AG04450 (cell line): ENCODE measurements around the gene EPB41L5. TPM values are rescaled to one million over a fixed set of nuclear protein-coding genes. Genes with fewer than 3 reads are reported as not detected.

ENCODE experiments used
- CTCF ChIA-PET: fragments of 300-600, 350-600 bp; formaldehyde crosslinking; extraction: SDS; loops from one replicate; lab custom pipeline; 2022; ENCODE audit warnings: antibody characterized with exemption, inconsistent platforms; lab: Charles Lee
- POLR2A ChIA-PET: fragments of 350-600 bp; formaldehyde crosslinking; extraction: SDS; loops from one replicate; lab custom pipeline; 2021; ENCODE audit warnings: antibody characterized with exemption, inconsistent platforms; lab: Yijun Ruan, JAX
- DNase-seq: peaks from one replicate; pipeline ENCODE4 v3.0.0-alpha.2; 2011; ENCODE audit warnings: low read depth, low spot score
- H3K27ac ChIP-seq: one replicate; pipeline ENCODE4 v1.5.1; 2012; ENCODE audit warnings: low read depth, low read length, control low read depth
- H3K27me3 ChIP-seq: one replicate; pipeline ENCODE4 v1.6.0; 2012; ENCODE audit warnings: low read length; ENCODE audit not compliant: control insufficient read depth, insufficient read depth
- H3K4me3 ChIP-seq: 2 replicates; pipeline ENCODE4 v1.5.1; 2011; ENCODE audit warnings: mild to moderate bottlenecking, low read depth, low read length, control low read depth
- H3K9me3 ChIP-seq: 2 replicates; pipeline ENCODE4 v1.5.1; 2012; ENCODE audit warnings: low read length; ENCODE audit not compliant: control insufficient read depth, insufficient read depth
- polyA plus RNA-seq: library from polyadenylated mRNA; depleted of rRNA; stranded (reverse); fragments of >200 nt; gene quantifications from 2 replicates; pipeline ENCODE4 v1.2.3, GENCODE V29; 2011
- TF ChIP-seq, protein P1 (sequence below): IDR thresholded peaks from 2 replicates; pipeline ENCODE4 v1.5.1; 2011; ENCODE audit warnings: low read depth, low read length, control low read depth, inconsistent platforms

The EPB41L5 gene
- polyA plus RNA-seq, 1 experiment: 17.1 TPM

GRCh38 chr2:120220756-120221155 lies 207.9 kb downstream of the EPB41L5 start:
- POLR2A ChIA-PET: no interaction called here
- no peak overlapping the region for H3K4me3 ChIP-seq
- CTCF ChIA-PET: interaction anchor here (1.4 kb wide), 1 partner anchor 92 kb away, joined by 3 read pairs; no protein-coding TSS in a partner anchor

GRCh38 chr2:120221616-120222015 lies 208.7 kb downstream of the EPB41L5 start:
- peaks cover 8% of the 10 kb centered on the region for H3K9me3 ChIP-seq
- no peak overlapping the region for H3K4me3 ChIP-seq
- POLR2A ChIA-PET: no interaction called here
- CTCF ChIA-PET: interaction anchor here (0.6 to 1.4 kb wide), 2 partner anchors 92 to 102 kb away, joined by 3 read pairs; no protein-coding TSS in a partner anchor
- no peak for DNase-seq
- H3K27me3 ChIP-seq: no peaks in the 10 kb centered on the region
- H3K27ac ChIP-seq: no peak overlapping the region
- TF ChIP-seq, protein P1, sequence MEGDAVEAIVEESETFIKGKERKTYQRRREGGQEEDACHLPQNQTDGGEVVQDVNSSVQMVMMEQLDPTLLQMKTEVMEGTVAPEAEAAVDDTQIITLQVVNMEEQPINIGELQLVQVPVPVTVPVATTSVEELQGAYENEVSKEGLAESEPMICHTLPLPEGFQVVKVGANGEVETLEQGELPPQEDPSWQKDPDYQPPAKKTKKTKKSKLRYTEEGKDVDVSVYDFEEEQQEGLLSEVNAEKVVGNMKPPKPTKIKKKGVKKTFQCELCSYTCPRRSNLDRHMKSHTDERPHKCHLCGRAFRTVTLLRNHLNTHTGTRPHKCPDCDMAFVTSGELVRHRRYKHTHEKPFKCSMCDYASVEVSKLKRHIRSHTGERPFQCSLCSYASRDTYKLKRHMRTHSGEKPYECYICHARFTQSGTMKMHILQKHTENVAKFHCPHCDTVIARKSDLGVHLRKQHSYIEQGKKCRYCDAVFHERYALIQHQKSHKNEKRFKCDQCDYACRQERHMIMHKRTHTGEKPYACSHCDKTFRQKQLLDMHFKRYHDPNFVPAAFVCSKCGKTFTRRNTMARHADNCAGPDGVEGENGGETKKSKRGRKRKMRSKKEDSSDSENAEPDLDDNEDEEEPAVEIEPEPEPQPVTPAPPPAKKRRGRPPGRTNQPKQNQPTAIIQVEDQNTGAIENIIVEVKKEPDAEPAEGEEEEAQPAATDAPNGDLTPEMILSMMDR: no peak

More at GRCh38 chr2:120220756-120221155, 207.9 kb downstream of the EPB41L5 start:
- no peaks in the 10 kb centered on the region for H3K27me3 ChIP-seq
- H3K9me3 ChIP-seq: peaks cover 14% of the 10 kb centered on the region
- TF ChIP-seq, protein P1: no peak
- no peak overlapping the region for H3K27ac ChIP-seq
- no peak for DNase-seq

- no peak for DNase-seq
- Histone ChIP-seq H3K27me3 (no peaks in the 10 kb centered on the region), H3K4me3 (peak overlapping the region; percentile 66), H3K27ac (peak overlapping the region; percentile 31), H3K9me3 (peaks cover 8% of the 10 kb centered on the region)
- ChIA-PET CTCF (interaction anchor here (0.6 to 1.5 kb wide), 6 partner anchors 9 to 520 kb away, joined by 3 to 6 read pairs (median 3); no protein-coding TSS in a partner anchor), POLR2A (interaction anchor here (1.5 kb wide), 1 partner anchor 30 kb away, joined by 11 read pairs; the partner anchor contains the start of gene RALB)
- TF ChIP-seq, protein P1: no peak
Measured at GRCh38 chr2:120222186-120223033, 209.5 kb downstream of the EPB41L5 start.

DNA sequence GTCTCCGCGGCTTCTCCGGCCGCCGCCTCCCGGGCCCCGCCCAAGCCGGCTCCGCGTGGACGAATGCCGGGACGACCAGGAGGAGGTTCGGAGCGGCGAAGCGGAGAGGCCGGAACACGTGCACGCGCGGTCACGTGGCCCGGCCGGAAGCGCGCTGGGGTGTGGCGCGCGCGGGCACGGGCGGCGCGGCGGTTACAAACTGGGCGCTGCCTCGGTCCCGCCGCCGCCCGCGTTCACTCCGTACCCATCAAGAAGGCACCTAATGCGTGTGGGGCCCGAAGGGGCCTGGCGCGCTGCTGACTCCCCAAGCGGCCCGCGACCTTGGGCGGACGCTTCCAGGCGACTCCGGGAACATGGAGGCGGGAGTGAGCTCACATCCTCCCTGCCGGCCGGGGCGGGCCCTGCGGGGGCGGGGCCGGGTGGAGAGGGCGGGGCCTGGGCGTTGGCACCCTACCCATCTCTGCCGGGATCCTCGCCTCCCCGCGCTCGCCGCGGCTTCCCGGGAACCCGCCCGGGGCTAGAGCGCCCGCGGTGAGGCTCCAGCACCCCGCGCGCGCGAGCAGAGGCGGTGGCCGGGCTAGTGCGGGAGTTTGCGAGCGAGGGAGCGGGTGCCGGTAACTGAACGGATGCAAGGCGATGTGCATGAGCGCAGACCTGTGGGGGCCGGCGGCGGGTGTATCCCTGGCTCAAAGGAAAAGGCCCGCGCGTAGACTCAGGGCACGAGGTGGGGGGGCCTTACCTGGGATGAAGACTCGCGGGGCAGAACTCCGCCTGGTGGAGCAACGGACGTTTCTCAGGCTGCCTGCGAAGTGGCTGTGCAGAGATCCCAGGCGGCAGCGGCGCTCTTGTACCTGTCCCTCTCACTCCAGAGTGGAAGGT lies 210.4 kb downstream of the EPB41L5 start, which contains the start of gene TMEM185B:
TMEM185B (minus strand) TSS at position 367 of the 879 bp plus-strand sequence. CDS start 424 bp downstream, outside the sequence.
- CTCF ChIA-PET: interaction anchor here (0.6 to 1.5 kb wide), 6 partner anchors 8 to 521 kb away, joined by 3 to 6 read pairs (median 3); no protein-coding TSS in a partner anchor
- Histone ChIP-seq H3K27me3 (no peaks in the 10 kb centered on the region), H3K9me3 (peaks cover 8% of the 10 kb centered on the region), H3K4me3 (peak within 1 kb of the TSS; percentile 66), H3K27ac (peak within 1 kb of the TSS; percentile 70)
- TF ChIP-seq, protein P1: peak; percentile 38; the same call in 1 of the 2 replicates
- peak; percentile 36 for DNase-seq
- POLR2A ChIA-PET: interaction anchor here (0.7 to 1.5 kb wide), 2 partner anchors 29 to 90 kb away, joined by 3 to 11 read pairs; partner anchors contain the start of gene RALB
